HG02884 (cell line): Measurements from ENCODE around the gene TTYH1.

Experiments used
- ATAC-seq: cut with Tn5 transposase; IDR thresholded peaks from one replicate; pipeline ENCODE4 v1.9.1; 2021; ENCODE audit warnings: mild to moderate bottlenecking, moderate library complexity; ENCODE audit not compliant: unreplicated experiment

TTYH1 gene

GRCh38 chr19:54421169-54421516, 5.9 kb downstream of the TTYH1 start:
- ATAC-seq, result no peak

- ATAC-seq, result no peak
These were observed 6.3 kb downstream of the TTYH1 start for GRCh38 chr19:54421521-54421920.

- no peak for ATAC-seq
These were observed 6.9 kb downstream of the TTYH1 start for GRCh38 chr19:54422136-54422535.

- no peak for ATAC-seq
These were observed 8.9 kb downstream of the TTYH1 start for GRCh38 chr19:54424201-54424600.

GRCh38 chr19:54424660-54425381, 9.6 kb downstream of the TTYH1 start:
- no peak for ATAC-seq

- ATAC-seq, result no peak
These were observed 10.1 kb downstream of the TTYH1 start for GRCh38 chr19:54425382-54425723.

GRCh38 chr19:54426291-54426931, 11.1 kb downstream of the TTYH1 start:
- no peak for ATAC-seq

GRCh38 chr19:54427586-54427985, 12.3 kb downstream of the TTYH1 start:
- no peak for ATAC-seq

- no peak for ATAC-seq
These were observed 13.3 kb downstream of the TTYH1 start for GRCh38 chr19:54428323-54429175.

GRCh38 chr19:54429176-54429495, 13.9 kb downstream of the TTYH1 start:
- ATAC-seq, result no peak

- ATAC-seq, result no peak
These were observed 14.4 kb downstream of the TTYH1 start for GRCh38 chr19:54429545-54430227.

GRCh38 chr19:54430306-54431254, 15.3 kb downstream of the TTYH1 start:
- no peak for ATAC-seq

GRCh38 chr19:54431255-54431838, 16.1 kb downstream of the TTYH1 start:
- ATAC-seq, result no peak

- no peak for ATAC-seq
These were observed 17.0 kb downstream of the TTYH1 start for GRCh38 chr19:54432144-54432738.

- no peak for ATAC-seq
These were observed 18.4 kb downstream of the TTYH1 start for GRCh38 chr19:54433697-54434096.

- no peak for ATAC-seq
These were observed 19.0 kb downstream of the TTYH1 start for GRCh38 chr19:54434112-54434872.

GRCh38 chr19:54434873-54435214, 19.6 kb downstream of the TTYH1 start:
- no peak for ATAC-seq

GRCh38 chr19:54435551-54436016, 20.3 kb downstream of the TTYH1 start:
- ATAC-seq, result no peak

GRCh38 chr19:54436031-54436523, 20.8 kb downstream of the TTYH1 start:
- no peak for ATAC-seq
